Tibial artery (tissue), 4 donors: ENCODE data around the gene STK26.

Experiments used
- DNase-seq, 2 donors: peaks; one replicate each; pipeline ENCODE4 v3.0.0-alpha.2; 2019
- H3K27ac ChIP-seq, 2 donors: fragments of 200-600 bp; sonication (generic) in 1 of 2; 1 replicate in 1 of 2; 2 replicates in 1 of 2; pipeline ENCODE4 v1.5.1; 2018 to 2019; ENCODE audit warnings: mild to moderate bottlenecking in 1 of 2
- H3K27me3 ChIP-seq, 2 donors: fragments of 200-600 bp; sonication (generic) in 1 of 2; one replicate each; pipeline versions ENCODE4 v1.5.1 to v1.6.0; 2016 to 2019
- H3K36me3 ChIP-seq, 3 donors: fragments of 200-600 bp; sonication (generic) in 2 of 3; one replicate each; pipeline ENCODE4 v1.5.1; 2016 to 2019; ENCODE audit warnings: mild to moderate bottlenecking in 2 of 3
- H3K4me1 ChIP-seq, 4 donors: fragments of 200-600 bp; sonication (generic) in 2 of 4; 1 replicate in 3 of 4; 2 replicates in 1 of 4; pipeline ENCODE4 v1.5.1; 2016 to 2019
- H3K4me3 ChIP-seq, 2 donors: fragments of 200-600 bp; sonication (generic) in 1 of 2; 1 replicate in 1 of 2; 2 replicates in 1 of 2; pipeline ENCODE4 v1.5.1; 2018 to 2019; ENCODE audit warnings: mild to moderate bottlenecking in 2 of 2
- H3K9me3 ChIP-seq, 3 donors: fragments of 200-600 bp; sonication (generic) in 1 of 3; one replicate each; pipeline ENCODE4 v1.5.1; 2016 to 2019
- intact Hi-C: fragments of 100-400 bp; cut with DNase I; formaldehyde crosslinking; loops from one replicate; pipeline ENCODE4 v1.15.0; 2023; ENCODE audit warnings: low total_unique reads
- TF ChIP-seq, protein P1 (sequence below), 2 experiments: fragments of 200-600 bp in 1 of 2; fragments of 450-650 bp in 1 of 2; IDR thresholded peaks; one replicate each; pipeline ENCODE4 v1.5.1; 2017 to 2019; ENCODE audit warnings: antibody characterized with exemption in 2 of 2, mild to moderate bottlenecking in 1 of 2, moderate library complexity in 1 of 2

The STK26 gene

DNA sequence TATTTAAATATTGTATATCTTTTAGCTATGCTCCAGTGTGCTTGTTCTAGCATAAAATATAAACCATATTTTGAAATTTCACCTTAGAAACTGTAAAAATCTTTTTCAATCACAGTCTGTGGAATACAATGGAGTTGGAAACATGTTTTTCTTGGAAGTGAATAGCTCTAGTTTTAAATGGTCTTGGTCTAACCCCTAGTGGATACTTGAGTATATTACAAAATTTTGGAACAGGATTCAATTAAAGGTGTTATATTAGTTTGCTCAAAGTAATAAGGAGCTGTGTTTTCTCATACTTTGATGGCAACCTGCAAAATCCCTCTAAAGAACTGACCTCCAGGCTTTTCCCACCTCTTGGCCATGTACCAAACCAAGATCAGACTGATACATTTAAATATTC, 48.2 kb downstream of the STK26 start:
- no peaks in the 10 kb centered on the region for H3K9me3 ChIP-seq
- no peak for DNase-seq
- H3K36me3 ChIP-seq = no peaks in the 10 kb centered on the region
- H3K4me1 ChIP-seq = no peaks in the 10 kb centered on the region
- intact Hi-C loops = no loop called here
- H3K27ac ChIP-seq = no peak overlapping the region
- H3K4me3 ChIP-seq = no peak overlapping the region
- no peaks in the 10 kb centered on the region for H3K27me3 ChIP-seq
- TF ChIP-seq, protein P1, sequence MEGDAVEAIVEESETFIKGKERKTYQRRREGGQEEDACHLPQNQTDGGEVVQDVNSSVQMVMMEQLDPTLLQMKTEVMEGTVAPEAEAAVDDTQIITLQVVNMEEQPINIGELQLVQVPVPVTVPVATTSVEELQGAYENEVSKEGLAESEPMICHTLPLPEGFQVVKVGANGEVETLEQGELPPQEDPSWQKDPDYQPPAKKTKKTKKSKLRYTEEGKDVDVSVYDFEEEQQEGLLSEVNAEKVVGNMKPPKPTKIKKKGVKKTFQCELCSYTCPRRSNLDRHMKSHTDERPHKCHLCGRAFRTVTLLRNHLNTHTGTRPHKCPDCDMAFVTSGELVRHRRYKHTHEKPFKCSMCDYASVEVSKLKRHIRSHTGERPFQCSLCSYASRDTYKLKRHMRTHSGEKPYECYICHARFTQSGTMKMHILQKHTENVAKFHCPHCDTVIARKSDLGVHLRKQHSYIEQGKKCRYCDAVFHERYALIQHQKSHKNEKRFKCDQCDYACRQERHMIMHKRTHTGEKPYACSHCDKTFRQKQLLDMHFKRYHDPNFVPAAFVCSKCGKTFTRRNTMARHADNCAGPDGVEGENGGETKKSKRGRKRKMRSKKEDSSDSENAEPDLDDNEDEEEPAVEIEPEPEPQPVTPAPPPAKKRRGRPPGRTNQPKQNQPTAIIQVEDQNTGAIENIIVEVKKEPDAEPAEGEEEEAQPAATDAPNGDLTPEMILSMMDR (IDR thresholded peaks at IDR 0.05) = peak; percentile 14 to 17

DNA sequence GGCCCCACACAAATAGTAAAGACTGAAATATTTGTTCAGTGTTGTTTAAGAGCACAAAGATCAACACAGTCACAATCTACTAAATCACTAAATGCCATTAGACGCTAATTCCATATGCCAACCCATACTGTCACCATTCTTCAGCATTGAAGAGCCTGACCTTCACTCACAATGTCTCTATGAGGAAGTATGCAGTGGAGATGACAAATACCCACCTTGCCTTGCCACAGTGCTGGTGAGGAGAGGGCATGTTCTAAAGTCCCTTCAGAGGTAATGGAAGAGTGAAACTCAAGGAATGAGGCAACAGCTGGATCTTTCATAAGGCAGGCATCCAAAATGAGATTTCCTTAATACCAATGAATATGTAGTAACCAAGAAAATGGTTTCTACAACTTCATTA, 54.3 kb downstream of the STK26 start:
- no peak for DNase-seq
- no peaks in the 10 kb centered on the region for H3K36me3 ChIP-seq
- H3K9me3 ChIP-seq = no peaks in the 10 kb centered on the region
- intact Hi-C loops = no loop called here
- TF ChIP-seq, protein P1 (IDR thresholded peaks at IDR 0.05) = no peak
- no peak overlapping the region for H3K27ac ChIP-seq
- no peaks in the 10 kb centered on the region for H3K4me1 ChIP-seq
- H3K27me3 ChIP-seq = no peaks in the 10 kb centered on the region
- H3K4me3 ChIP-seq = no peak overlapping the region

DNA sequence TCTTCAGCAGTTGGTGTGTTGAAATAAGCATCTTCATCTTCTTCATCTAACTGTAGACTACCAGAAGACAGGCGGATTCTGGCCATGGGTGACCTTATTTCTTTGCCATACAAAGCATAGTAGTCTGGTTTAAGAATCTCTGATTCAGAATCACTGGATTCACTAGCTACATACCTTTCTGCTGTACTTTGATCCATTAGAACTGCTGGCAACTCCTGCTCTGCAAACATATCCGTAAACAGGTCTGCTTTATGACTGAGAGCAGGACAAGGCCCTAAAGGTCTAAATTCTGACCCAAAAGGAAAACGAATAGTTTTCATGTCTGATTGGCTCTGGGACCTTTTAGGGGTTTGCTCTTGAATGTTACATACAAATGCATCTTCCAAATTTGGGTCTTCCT, 54.8 kb downstream of the STK26 start:
- TF ChIP-seq, protein P1 (IDR thresholded peaks at IDR 0.05) = no peak
- no peaks in the 10 kb centered on the region for H3K36me3 ChIP-seq
- H3K4me3 ChIP-seq = no peak overlapping the region
- H3K27me3 ChIP-seq = no peaks in the 10 kb centered on the region
- intact Hi-C loops = no loop called here
- no peak overlapping the region for H3K27ac ChIP-seq
- H3K4me1 ChIP-seq = no peaks in the 10 kb centered on the region
- no peak for DNase-seq
- no peaks in the 10 kb centered on the region for H3K9me3 ChIP-seq

DNA sequence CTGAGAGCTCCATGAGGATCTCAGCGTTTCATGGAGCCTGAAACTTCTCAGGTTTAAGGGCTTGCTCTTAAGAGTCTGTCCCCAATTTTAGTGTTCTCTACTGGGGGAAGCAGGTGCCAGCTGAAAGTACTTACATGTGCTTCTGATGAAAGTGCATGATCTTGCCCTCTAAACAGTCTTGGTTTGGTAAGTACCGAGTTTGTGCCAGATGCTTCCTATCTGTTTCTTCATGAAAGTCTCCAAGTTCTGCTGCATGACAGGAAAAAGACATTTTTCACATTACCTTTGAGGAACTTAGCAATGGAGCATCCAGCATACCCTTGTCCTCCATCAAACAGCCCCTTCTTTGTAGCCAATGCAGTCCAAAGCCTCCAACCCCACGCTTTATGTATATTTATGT, 62.7 kb downstream of the STK26 start:
- Histone ChIP-seq H3K27me3 (no peaks in the 10 kb centered on the region), H3K4me3 (no peak overlapping the region), H3K4me1 (no peaks in the 10 kb centered on the region), H3K9me3 (no peaks in the 10 kb centered on the region), H3K36me3 (no peaks in the 10 kb centered on the region), H3K27ac (no peak overlapping the region)
- intact Hi-C loops = no loop called here
- no peak for DNase-seq
- TF ChIP-seq, protein P1 (IDR thresholded peaks at IDR 0.05) = no peak

DNA sequence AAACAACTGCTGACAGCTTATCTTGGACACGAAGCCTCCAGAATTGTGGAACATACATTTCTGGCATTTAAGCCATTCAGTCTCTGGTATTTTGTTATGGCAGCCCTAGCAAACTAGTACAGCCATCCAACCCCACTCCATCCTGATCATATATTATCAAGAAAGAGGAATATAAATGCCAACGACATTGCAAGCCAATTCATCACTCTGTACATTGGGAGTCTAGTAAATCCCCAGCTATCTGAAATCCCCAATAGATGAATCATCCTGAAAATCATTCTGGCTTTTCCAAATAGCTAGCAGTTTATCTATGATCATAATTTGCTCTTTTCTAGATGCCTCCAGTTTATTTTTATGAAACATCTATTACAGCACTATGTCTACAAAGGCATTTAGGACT, 63.6 kb downstream of the STK26 start:
- Histone ChIP-seq H3K4me3 (no peak overlapping the region), H3K36me3 (no peaks in the 10 kb centered on the region), H3K27me3 (no peaks in the 10 kb centered on the region), H3K9me3 (no peaks in the 10 kb centered on the region), H3K27ac (no peak overlapping the region), H3K4me1 (no peaks in the 10 kb centered on the region)
- intact Hi-C loops = no loop called here
- no peak for DNase-seq
- TF ChIP-seq, protein P1 (IDR thresholded peaks at IDR 0.05) = no peak

DNA sequence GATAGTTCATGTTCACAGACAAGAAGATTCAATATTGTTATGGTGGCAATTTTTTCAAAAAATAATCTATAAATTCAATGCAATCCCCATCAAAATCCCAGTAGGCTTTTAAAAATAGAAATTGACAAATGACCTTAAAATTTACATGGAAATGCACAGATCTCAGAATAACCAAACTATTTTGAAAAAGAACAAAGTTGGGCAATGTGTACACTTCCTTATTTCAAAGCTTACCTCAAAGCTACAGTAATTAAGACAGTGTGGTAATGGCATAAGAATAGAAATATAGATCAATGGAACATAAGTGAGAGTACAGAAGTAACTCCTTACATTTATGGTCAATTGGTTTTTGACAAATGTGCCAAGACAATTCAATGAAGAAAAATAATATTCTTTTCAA, 65.8 kb downstream of the STK26 start:
- H3K4me3 ChIP-seq = no peak overlapping the region
- H3K27ac ChIP-seq = no peak overlapping the region
- peaks cover 0 to 4% (median 0%) of the 10 kb centered on the region in 4 donors for H3K4me1 ChIP-seq
- intact Hi-C loops = no loop called here
- no peaks in the 10 kb centered on the region for H3K36me3 ChIP-seq
- no peaks in the 10 kb centered on the region for H3K9me3 ChIP-seq
- TF ChIP-seq, protein P1 (IDR thresholded peaks at IDR 0.05) = no peak
- H3K27me3 ChIP-seq = no peaks in the 10 kb centered on the region
- no peak for DNase-seq
